Endothelial cell (in vitro differentiated cells): ENCODE data around the gene ANXA4. TPM values are rescaled to one million over a fixed set of nuclear protein-coding genes. Genes with fewer than 3 reads are reported as not detected.

ENCODE experiments used
- DNase-seq: peaks from one replicate; pipeline ENCODE4 v3.0.0; 2021; ENCODE audit warnings: low spot score
- H3K27ac Mint-ChIP-seq: one replicate; pipeline ENCODE4 v1.8.0; 2021; ENCODE audit warnings: mixed read lengths, inconsistent platforms; ENCODE audit not compliant: unreplicated experiment
- H3K27me3 Mint-ChIP-seq: one replicate; pipeline ENCODE4 v1.8.0; 2021; ENCODE audit warnings: mild to moderate bottlenecking, moderate library complexity, mixed read lengths, inconsistent platforms; ENCODE audit not compliant: unreplicated experiment
- H3K36me3 Mint-ChIP-seq: one replicate; pipeline ENCODE4 v1.8.0; 2021; ENCODE audit warnings: mild to moderate bottlenecking, low read depth, mixed read lengths, inconsistent platforms; ENCODE audit not compliant: unreplicated experiment
- H3K4me1 Mint-ChIP-seq: one replicate; pipeline ENCODE4 v1.8.0; 2021; ENCODE audit warnings: mild to moderate bottlenecking, mixed read lengths, inconsistent platforms; ENCODE audit not compliant: unreplicated experiment
- H3K4me3 Mint-ChIP-seq: one replicate; pipeline ENCODE4 v1.8.0; 2021; ENCODE audit warnings: mild to moderate bottlenecking, mixed read lengths, inconsistent platforms; ENCODE audit not compliant: unreplicated experiment
- H3K9me3 Mint-ChIP-seq: one replicate; pipeline ENCODE4 v1.8.0; 2021; ENCODE audit warnings: mixed read lengths, inconsistent platforms; ENCODE audit not compliant: unreplicated experiment
- total RNA-seq: library from RNA; stranded (reverse); fragmentation: NEBNext Ultra II Directional; extraction: Animal tissue kit (Norgen Biotek cat#: 25700); gene quantifications from one replicate; pipeline ENCODE4 v1.2.1, GENCODE V29; 2021; ENCODE audit not compliant: unreplicated experiment
- TF ChIP-seq, protein P1 (sequence below): fragments of 200-600 bp; sonication (generic); IDR thresholded peaks from one replicate; pipeline ENCODE4 v1.5.0; 2021; ENCODE audit warnings: antibody characterized with exemption; ENCODE audit not compliant: unreplicated experiment

The ANXA4 gene
- total RNA-seq, 1 donor from 2014 or later: 29.4 TPM

GRCh38 chr2:69810550-69810949 is 68.6 kb downstream of the ANXA4 start:
- Mint-ChIP-seq H3K27ac (no peak overlapping the region), H3K4me1 (no peaks in the 10 kb centered on the region), H3K36me3 (peaks cover 18% of the 10 kb centered on the region), H3K4me3 (no peak overlapping the region), H3K27me3 (no peaks in the 10 kb centered on the region), H3K9me3 (no peaks in the 10 kb centered on the region)
- no peak for DNase-seq
- TF ChIP-seq, protein P1, sequence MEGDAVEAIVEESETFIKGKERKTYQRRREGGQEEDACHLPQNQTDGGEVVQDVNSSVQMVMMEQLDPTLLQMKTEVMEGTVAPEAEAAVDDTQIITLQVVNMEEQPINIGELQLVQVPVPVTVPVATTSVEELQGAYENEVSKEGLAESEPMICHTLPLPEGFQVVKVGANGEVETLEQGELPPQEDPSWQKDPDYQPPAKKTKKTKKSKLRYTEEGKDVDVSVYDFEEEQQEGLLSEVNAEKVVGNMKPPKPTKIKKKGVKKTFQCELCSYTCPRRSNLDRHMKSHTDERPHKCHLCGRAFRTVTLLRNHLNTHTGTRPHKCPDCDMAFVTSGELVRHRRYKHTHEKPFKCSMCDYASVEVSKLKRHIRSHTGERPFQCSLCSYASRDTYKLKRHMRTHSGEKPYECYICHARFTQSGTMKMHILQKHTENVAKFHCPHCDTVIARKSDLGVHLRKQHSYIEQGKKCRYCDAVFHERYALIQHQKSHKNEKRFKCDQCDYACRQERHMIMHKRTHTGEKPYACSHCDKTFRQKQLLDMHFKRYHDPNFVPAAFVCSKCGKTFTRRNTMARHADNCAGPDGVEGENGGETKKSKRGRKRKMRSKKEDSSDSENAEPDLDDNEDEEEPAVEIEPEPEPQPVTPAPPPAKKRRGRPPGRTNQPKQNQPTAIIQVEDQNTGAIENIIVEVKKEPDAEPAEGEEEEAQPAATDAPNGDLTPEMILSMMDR: no peak

GRCh38 chr2:69811018-69811417 is 69.1 kb downstream of the ANXA4 start:
- H3K4me3 Mint-ChIP-seq: no peak overlapping the region

GRCh38 chr2:69811591-69811990 is 69.7 kb downstream of the ANXA4 start:
- no peaks in the 10 kb centered on the region for H3K27me3 Mint-ChIP-seq
- TF ChIP-seq, protein P1: no peak

More at GRCh38 chr2:69811018-69811417, 69.1 kb downstream of the ANXA4 start:
- H3K27me3 Mint-ChIP-seq: no peaks in the 10 kb centered on the region
- TF ChIP-seq, protein P1: no peak
- peaks cover 15% of the 10 kb centered on the region for H3K36me3 Mint-ChIP-seq
- H3K27ac Mint-ChIP-seq: no peak overlapping the region
- H3K9me3 Mint-ChIP-seq: no peaks in the 10 kb centered on the region
- no peaks in the 10 kb centered on the region for H3K4me1 Mint-ChIP-seq
- DNase-seq: no peak

DNA sequence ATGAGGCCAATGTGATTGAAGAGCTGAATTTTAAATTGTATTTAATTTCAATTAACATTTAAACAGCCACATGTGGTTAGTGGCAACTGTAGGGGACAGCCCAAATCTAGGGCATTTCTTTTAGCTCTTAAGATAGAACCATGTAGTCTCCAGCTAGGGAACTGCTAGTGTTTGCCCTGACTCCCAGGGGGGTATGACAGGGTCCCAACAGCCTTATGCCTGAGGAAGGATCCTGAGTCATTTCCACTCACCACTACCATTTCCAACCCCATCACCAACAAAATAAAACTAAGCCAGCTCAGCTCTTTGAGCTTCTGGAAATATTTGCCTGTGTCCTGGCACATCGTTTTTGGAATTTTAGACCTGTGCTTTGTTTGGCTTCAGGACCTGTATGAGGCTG is 73.8 kb downstream of the ANXA4 start:
- Mint-ChIP-seq H3K4me3 (no peak overlapping the region), H3K27me3 (peaks cover 1% of the 10 kb centered on the region), H3K36me3 (peaks cover 11% of the 10 kb centered on the region), H3K27ac (no peak overlapping the region), H3K4me1 (peaks cover 16% of the 10 kb centered on the region), H3K9me3 (no peaks in the 10 kb centered on the region)
- TF ChIP-seq, protein P1: no peak
- no peak for DNase-seq

More at GRCh38 chr2:69811591-69811990, 69.7 kb downstream of the ANXA4 start:
- peaks cover 2% of the 10 kb centered on the region for H3K4me1 Mint-ChIP-seq
- DNase-seq: no peak
- no peak overlapping the region for H3K27ac Mint-ChIP-seq
- H3K9me3 Mint-ChIP-seq: no peaks in the 10 kb centered on the region
- peaks cover 11% of the 10 kb centered on the region for H3K36me3 Mint-ChIP-seq
- H3K4me3 Mint-ChIP-seq: no peak overlapping the region

- no peaks in the 10 kb centered on the region for H3K9me3 Mint-ChIP-seq
- peaks cover 1% of the 10 kb centered on the region for H3K27me3 Mint-ChIP-seq
- H3K27ac Mint-ChIP-seq: peak overlapping the region; percentile 21
- TF ChIP-seq, protein P1: peak; percentile 99
- peaks cover 16% of the 10 kb centered on the region for H3K4me1 Mint-ChIP-seq
- no peak overlapping the region for H3K4me3 Mint-ChIP-seq
- peaks cover 11% of the 10 kb centered on the region for H3K36me3 Mint-ChIP-seq
- peak; percentile 65 for DNase-seq
Measured at GRCh38 chr2:69816923-69817542, 75.1 kb downstream of the ANXA4 start.
